DOHH2 (cell line): ENCODE measurements around the gene LCE1F.

ENCODE experiments used
- H3F3A ChIP-seq: fragments of 200-600 bp; sonication (generic), shearing (Covaris generic); 2 replicates; pipeline ENCODE4 v1.6.0; 2016; ENCODE audit warnings: antibody characterized with exemption, mild to moderate bottlenecking; ENCODE audit not compliant: control insufficient read depth, insufficient read depth
- H3K27ac ChIP-seq: fragments of 200-600 bp; sonication (generic); 2 replicates; pipeline ENCODE4 v1.5.1; 2014; ENCODE audit warnings: low read depth, mild to moderate bottlenecking, low read length, moderate library complexity
- H3K27me3 ChIP-seq: fragments of 200-600 bp; sonication (generic); 2 replicates; pipeline ENCODE4 v1.6.1; 2014; ENCODE audit warnings: mild to moderate bottlenecking, low read length, mixed read lengths; ENCODE audit not compliant: control insufficient read depth
- H3K36me3 ChIP-seq: fragments of 200-600 bp; sonication (generic); 2 replicates; pipeline ENCODE4 v1.6.1; 2014; ENCODE audit warnings: mild to moderate bottlenecking, low read length, moderate library complexity, mixed read lengths; ENCODE audit not compliant: control insufficient read depth
- H3K4me1 ChIP-seq: fragments of 200-600 bp; sonication (generic); 2 replicates; pipeline ENCODE4 v1.6.1; 2014; ENCODE audit warnings: mild to moderate bottlenecking, low read length, mixed read lengths; ENCODE audit not compliant: control insufficient read depth
- H3K4me2 ChIP-seq: fragments of 200-600 bp; sonication (generic); 2 replicates; pipeline ENCODE4 v1.6.0; 2014; ENCODE audit warnings: mild to moderate bottlenecking, low read length, moderate library complexity
- H3K4me3 ChIP-seq: fragments of 200-600 bp; sonication (generic); 2 replicates; pipeline ENCODE4 v1.5.1; 2014; ENCODE audit warnings: mild to moderate bottlenecking, low read length, mixed read lengths
- H3K79me2 ChIP-seq: fragments of 200-600 bp; sonication (generic); 2 replicates; pipeline ENCODE4 v1.6.1; 2014; ENCODE audit warnings: mild to moderate bottlenecking, low read length, mixed read lengths; ENCODE audit not compliant: control insufficient read depth
- H3K9me2 ChIP-seq: fragments of 200-600 bp; sonication (generic); replicated peaks from 2 replicates; pipeline ENCODE4 v1.6.1; 2014; ENCODE audit warnings: mild to moderate bottlenecking, low read length, mixed read lengths; ENCODE audit not compliant: control insufficient read depth
- H3K9me3 ChIP-seq: fragments of 200-600 bp; sonication (generic); 2 replicates; pipeline ENCODE4 v1.6.1; 2014; ENCODE audit warnings: antibody characterized with exemption, low read length, mixed read lengths; ENCODE audit not compliant: control insufficient read depth, insufficient read depth
- H4K20me1 ChIP-seq: fragments of 200-600 bp; sonication (generic); 2 replicates; pipeline ENCODE4 v1.6.0; 2014; ENCODE audit warnings: low read depth, mild to moderate bottlenecking, antibody characterized with exemption, low read length, moderate library complexity; ENCODE audit not compliant: control insufficient read depth, insufficient read depth
- EZH2phosphoT487 ChIP-seq: fragments of 200-600 bp; sonication (generic); IDR thresholded peaks from 2 replicates; pipeline ENCODE4 v1.6.1; 2017; ENCODE audit warnings: borderline replicate concordance, mild to moderate bottlenecking, antibody characterized with exemption, low read length, moderate library complexity, mixed read lengths
- TF ChIP-seq, protein P1 (sequence below): fragments of 200-600 bp; sonication (generic); IDR thresholded peaks from one replicate; pipeline ENCODE4 v1.5.1; 2014; ENCODE audit warnings: antibody characterized with exemption, mild to moderate bottlenecking, low read depth, low read length; ENCODE audit not compliant: poor library complexity, severe bottlenecking

Gene LCE1F

DNA sequence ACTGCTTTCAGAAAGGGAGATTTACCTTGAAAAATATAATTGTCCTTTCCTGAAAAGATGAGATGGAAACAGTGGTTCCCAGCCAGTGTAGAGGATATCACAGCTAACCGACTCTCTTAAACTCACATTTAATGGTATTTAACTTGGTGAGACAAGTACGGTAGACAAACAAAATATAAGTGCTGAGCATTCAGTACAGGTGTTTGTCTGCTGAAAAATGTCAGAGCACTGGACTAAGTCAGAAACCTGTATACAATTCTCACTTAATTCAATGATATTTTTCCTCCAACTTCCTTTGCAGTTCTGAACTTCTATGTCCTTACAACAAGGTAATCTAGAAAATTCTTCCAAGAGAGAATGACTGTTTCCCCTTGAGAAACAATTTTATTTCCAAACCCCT is 36.7 kb downstream of the LCE1F start, which contains the start of gene LCE1B:
Gene LCE1B, plus strand, starts transcription at position 301 of the 400 bp plus-strand sequence. CDS start 476 bp downstream, outside the sequence.
- Histone ChIP-seq H3K4me2 (no peak within 1 kb of the TSS), H3K9me2 (no peaks in the 10 kb centered on the region), H3K27ac (no peak within 1 kb of the TSS), H3K4me1 (no peaks in the 10 kb centered on the region), H3F3A (no peaks in the 10 kb centered on the region), H3K27me3 (no peaks in the 10 kb centered on the region; the same call in 1 of the 2 replicates), H4K20me1 (no peaks in the 10 kb centered on the region), H3K79me2 (no peaks in the 10 kb centered on the region), H3K36me3 (no peaks in the 10 kb centered on the region), H3K9me3 (no peaks in the 10 kb centered on the region), H3K4me3 (no peak within 1 kb of the TSS)
- TF ChIP-seq EZH2phosphoT487 = no peak
- TF ChIP-seq, protein P1, sequence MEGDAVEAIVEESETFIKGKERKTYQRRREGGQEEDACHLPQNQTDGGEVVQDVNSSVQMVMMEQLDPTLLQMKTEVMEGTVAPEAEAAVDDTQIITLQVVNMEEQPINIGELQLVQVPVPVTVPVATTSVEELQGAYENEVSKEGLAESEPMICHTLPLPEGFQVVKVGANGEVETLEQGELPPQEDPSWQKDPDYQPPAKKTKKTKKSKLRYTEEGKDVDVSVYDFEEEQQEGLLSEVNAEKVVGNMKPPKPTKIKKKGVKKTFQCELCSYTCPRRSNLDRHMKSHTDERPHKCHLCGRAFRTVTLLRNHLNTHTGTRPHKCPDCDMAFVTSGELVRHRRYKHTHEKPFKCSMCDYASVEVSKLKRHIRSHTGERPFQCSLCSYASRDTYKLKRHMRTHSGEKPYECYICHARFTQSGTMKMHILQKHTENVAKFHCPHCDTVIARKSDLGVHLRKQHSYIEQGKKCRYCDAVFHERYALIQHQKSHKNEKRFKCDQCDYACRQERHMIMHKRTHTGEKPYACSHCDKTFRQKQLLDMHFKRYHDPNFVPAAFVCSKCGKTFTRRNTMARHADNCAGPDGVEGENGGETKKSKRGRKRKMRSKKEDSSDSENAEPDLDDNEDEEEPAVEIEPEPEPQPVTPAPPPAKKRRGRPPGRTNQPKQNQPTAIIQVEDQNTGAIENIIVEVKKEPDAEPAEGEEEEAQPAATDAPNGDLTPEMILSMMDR = no peak

DNA sequence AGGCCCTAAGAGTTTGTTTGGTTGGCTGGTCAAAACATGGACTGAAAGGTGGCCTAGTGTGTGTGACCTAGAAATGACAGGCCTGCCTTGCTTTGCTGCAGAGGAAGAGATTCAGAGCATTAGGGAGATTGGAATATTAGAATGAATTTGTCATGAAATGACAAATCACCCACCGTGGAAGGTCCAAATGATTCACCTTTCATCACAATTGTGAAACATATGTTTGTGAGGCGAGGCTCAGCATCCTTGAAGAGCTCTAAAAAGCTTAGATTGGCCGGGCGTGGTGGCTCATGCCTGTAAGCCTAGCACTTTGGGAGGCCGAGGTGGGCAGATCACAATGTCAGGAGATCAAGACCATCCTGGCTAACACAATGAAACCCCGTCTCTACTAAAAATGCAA is 42.4 kb downstream of the LCE1F start:
- Histone ChIP-seq H3F3A (no peaks in the 10 kb centered on the region), H3K27ac (no peak overlapping the region), H3K36me3 (no peaks in the 10 kb centered on the region), H3K9me2 (no peaks in the 10 kb centered on the region), H3K27me3 (peaks cover under 1% of the 10 kb centered on the region; the same call in 1 of the 2 replicates), H3K4me2 (no peak overlapping the region), H4K20me1 (no peaks in the 10 kb centered on the region), H3K9me3 (no peaks in the 10 kb centered on the region), H3K4me1 (no peaks in the 10 kb centered on the region), H3K79me2 (no peaks in the 10 kb centered on the region), H3K4me3 (no peak overlapping the region)
- TF ChIP-seq, protein P1 = no peak
- TF ChIP-seq EZH2phosphoT487 = no peak

DNA sequence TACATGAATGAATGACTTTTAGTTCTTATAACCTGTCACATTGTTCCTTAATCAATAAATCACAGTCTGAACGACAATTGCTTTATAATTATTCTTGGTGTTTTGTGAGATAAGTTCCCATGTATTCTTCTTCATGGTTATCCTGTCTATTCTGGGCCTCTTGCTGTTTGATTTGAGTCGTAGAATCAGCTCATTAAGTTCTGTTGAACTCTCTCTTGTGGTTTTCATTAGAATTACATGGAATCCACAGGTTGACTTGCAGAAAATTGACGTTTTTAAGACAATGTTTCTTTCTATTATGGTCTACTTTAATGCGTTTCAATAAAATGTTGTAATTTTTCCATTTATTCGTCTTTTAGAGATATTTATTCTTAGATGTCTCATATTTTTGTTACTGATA is 48.4 kb downstream of the LCE1F start:
- Histone ChIP-seq H3K4me1 (no peaks in the 10 kb centered on the region), H4K20me1 (no peaks in the 10 kb centered on the region), H3K36me3 (no peaks in the 10 kb centered on the region), H3K4me2 (no peak overlapping the region), H3K27me3 (peaks cover 3% of the 10 kb centered on the region; the same call in 1 of the 2 replicates), H3K79me2 (no peaks in the 10 kb centered on the region), H3F3A (no peaks in the 10 kb centered on the region), H3K9me2 (no peaks in the 10 kb centered on the region), H3K4me3 (no peak overlapping the region), H3K27ac (no peak overlapping the region), H3K9me3 (no peaks in the 10 kb centered on the region)
- TF ChIP-seq, protein P1 = no peak
- no peak for TF ChIP-seq EZH2phosphoT487

DNA sequence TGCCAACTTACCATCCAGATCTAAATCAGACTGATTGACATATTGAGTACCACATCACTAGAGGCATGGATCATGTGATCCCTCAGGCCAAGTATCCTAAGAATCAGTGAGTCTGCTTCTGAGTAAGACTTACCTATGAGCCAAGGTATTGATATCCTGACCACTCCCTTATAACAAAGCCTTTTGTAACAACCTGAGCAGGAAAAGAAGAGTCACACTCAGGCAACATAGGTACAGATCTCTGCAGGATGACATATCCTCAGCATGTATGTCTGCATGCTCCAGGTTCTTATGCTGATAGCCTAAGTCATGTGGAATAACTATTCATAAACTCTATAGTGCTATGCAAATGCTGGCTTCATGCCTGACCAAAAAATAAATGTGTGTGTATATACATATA is 50.0 kb downstream of the LCE1F start:
- Histone ChIP-seq H3K4me1 (no peaks in the 10 kb centered on the region), H3K4me3 (no peak overlapping the region), H3K36me3 (no peaks in the 10 kb centered on the region), H3K9me2 (no peaks in the 10 kb centered on the region), H3K9me3 (no peaks in the 10 kb centered on the region), H3K4me2 (no peak overlapping the region), H3F3A (no peaks in the 10 kb centered on the region), H3K79me2 (no peaks in the 10 kb centered on the region), H4K20me1 (no peaks in the 10 kb centered on the region), H3K27me3 (peaks cover 3% of the 10 kb centered on the region; the same call in 1 of the 2 replicates), H3K27ac (no peak overlapping the region)
- TF ChIP-seq, protein P1 = no peak
